Measurements from ENCODE around the gene CCM2L.

DNA sequence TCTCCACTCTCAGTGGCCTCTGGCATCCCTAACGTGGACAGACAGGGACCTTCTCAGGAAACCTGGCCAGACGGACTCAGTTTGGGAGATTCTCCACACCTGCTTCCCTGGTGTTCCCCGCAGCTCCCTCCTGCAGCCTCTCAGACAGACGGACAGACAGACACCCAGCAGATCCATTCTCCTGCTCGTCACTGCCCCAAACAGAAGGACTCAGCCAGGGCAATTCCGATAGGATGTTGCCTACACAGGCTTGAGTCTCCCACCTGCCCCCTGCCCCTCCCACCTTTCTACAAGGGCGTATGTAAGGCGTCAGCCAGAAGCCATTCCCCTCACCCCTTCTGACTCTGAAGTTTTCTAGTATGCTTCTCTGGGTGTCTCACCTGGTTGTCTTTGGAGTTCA lies 428 bp downstream of the CCM2L start:
- TF ChIP-seq CTCF (IDR thresholded peaks at IDR 0.05): no peak
- no peak for TF ChIP-seq POLR2A (IDR thresholded peaks at IDR 0.05)

Measured in thyroid gland (tissue), 4 donors.